ENCODE data around the gene HTR3B.

DNA sequence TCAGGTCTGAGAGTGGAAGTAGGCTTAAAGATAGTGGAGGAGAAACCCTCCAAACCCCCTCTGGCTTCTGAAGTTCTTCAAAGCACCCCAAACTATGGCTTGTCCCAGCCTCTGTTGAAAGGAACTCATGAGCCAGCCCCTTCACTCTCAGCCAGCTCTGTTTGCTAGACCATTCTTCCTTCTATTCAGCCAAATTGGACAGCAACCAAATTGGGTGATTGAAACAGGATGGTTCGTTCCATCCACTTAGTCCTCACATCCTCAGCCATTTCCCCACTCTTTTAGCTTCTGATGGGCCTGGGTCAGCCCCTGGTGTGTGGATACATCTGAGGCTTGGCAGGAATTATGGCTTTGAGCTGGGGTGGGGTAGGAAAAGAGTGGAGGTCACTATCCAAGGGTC is 74.8 kb downstream of the HTR3B start:
- TF ChIP-seq, protein P1, sequence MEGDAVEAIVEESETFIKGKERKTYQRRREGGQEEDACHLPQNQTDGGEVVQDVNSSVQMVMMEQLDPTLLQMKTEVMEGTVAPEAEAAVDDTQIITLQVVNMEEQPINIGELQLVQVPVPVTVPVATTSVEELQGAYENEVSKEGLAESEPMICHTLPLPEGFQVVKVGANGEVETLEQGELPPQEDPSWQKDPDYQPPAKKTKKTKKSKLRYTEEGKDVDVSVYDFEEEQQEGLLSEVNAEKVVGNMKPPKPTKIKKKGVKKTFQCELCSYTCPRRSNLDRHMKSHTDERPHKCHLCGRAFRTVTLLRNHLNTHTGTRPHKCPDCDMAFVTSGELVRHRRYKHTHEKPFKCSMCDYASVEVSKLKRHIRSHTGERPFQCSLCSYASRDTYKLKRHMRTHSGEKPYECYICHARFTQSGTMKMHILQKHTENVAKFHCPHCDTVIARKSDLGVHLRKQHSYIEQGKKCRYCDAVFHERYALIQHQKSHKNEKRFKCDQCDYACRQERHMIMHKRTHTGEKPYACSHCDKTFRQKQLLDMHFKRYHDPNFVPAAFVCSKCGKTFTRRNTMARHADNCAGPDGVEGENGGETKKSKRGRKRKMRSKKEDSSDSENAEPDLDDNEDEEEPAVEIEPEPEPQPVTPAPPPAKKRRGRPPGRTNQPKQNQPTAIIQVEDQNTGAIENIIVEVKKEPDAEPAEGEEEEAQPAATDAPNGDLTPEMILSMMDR (IDR thresholded peaks at IDR 0.05), result no peak
- no peak for TF ChIP-seq POLR2A (IDR thresholded peaks at IDR 0.05)

Data from Peyer's patch (tissue), 4 donors.